H1 (cell line): Measurements from ENCODE around the gene ACSM3.

Source experiments
- CBX5 ChIP-seq: fragments of 300-800, 300-1000 bp; sonication (generic); IDR thresholded peaks from 2 replicates; pipeline ENCODE4 v1.7.1; 2016; ENCODE audit warnings: antibody characterized with exemption, low read length, low read depth
- CBX8 ChIP-seq: fragments of 300-800, 300-1000 bp; sonication (generic); IDR thresholded peaks from 2 replicates; pipeline ENCODE4 v1.7.1; 2016; ENCODE audit warnings: low read depth, low read length, borderline replicate concordance
- CEBPB ChIP-seq: IDR thresholded peaks from 2 replicates; pipeline ENCODE4 v1.6.1; 2012; ENCODE audit warnings: low read depth, low read length
- CTCF ChIP-seq, 3 experiments: IDR thresholded peaks; 1 replicate in 2 of 3; 2 replicates in 1 of 3; pipeline versions ENCODE4 v1.5.1 to v1.6.1; 2011; ENCODE audit warnings: low read length in 3 of 3, mild to moderate bottlenecking in 3 of 3, inconsistent platforms in 2 of 3, low read depth in 1 of 3, moderate library complexity in 1 of 3; ENCODE audit not compliant: insufficient read depth in 1 of 3; ENCODE audit errors: control extremely low read depth in 1 of 3
- KDM1A ChIP-seq: fragments of 200-600, 300-600 bp; sonication (generic); IDR thresholded peaks from 2 replicates; pipeline ENCODE4 v1.7.1; 2016; ENCODE audit warnings: mild to moderate bottlenecking, low read length, borderline replicate concordance
- KDM5A ChIP-seq: fragments of 200-600 bp; IDR thresholded peaks from 2 replicates; pipeline ENCODE4 v1.7.1; 2012; ENCODE audit warnings: mild to moderate bottlenecking, low read length, inconsistent platforms, mixed read lengths
- POLR2A ChIP-seq, 2 experiments: IDR thresholded peaks; 1 replicate in 1 of 2; 2 replicates in 1 of 2; pipeline ENCODE4 v1.6.1; 2011; ENCODE audit warnings: low read depth in 2 of 2, low read length in 2 of 2, mild to moderate bottlenecking in 2 of 2; ENCODE audit errors: control extremely low read depth in 1 of 2
- POLR2AphosphoS5 ChIP-seq: IDR thresholded peaks from 2 replicates; pipeline ENCODE4 v1.6.1; 2011; ENCODE audit warnings: low read depth, low read length
- RBBP5 ChIP-seq: IDR thresholded peaks from 2 replicates; pipeline ENCODE4 v1.7.1; 2012; ENCODE audit warnings: low read depth, mild to moderate bottlenecking, inconsistent platforms, low read length, moderate library complexity, borderline replicate concordance
- TAF1 ChIP-seq: IDR thresholded peaks from 2 replicates; pipeline ENCODE4 v1.6.1; 2011; ENCODE audit warnings: mild to moderate bottlenecking, low read depth, low read length
- USF2 ChIP-seq: IDR thresholded peaks from 2 replicates; pipeline ENCODE4 v1.6.1; 2011; ENCODE audit warnings: low read length, improper control_type of control experiment

GRCh38 chr16:20803561-20804214 lies 39.9 kb downstream of the ACSM3 start:
- no peak for TF ChIP-seq CEBPB
- no peak for TF ChIP-seq USF2
- TF ChIP-seq KDM5A: no peak
- TF ChIP-seq POLR2A (IDR thresholded peaks at IDR 0.05; ENCODE audit: control extremely low read depth in 1 of 2, low read depth in 2 of 2, low read length in 2 of 2): no peak
- TF ChIP-seq CTCF (IDR thresholded peaks at IDR 0.05; ENCODE audit: control extremely low read depth in 1 of 3, insufficient read depth in 1 of 3, low read depth in 1 of 3, low read length in 3 of 3): no peak
- TF ChIP-seq KDM1A: no peak
- no peak for TF ChIP-seq POLR2AphosphoS5
- TF ChIP-seq CBX5: no peak
- TF ChIP-seq TAF1: no peak
- TF ChIP-seq RBBP5: no peak
- TF ChIP-seq CBX8: no peak
